PC-3 (cell line): ENCODE results near the gene MLEC. TPM values are rescaled to one million over a fixed set of nuclear protein-coding genes. Genes with fewer than 3 reads are reported as not detected.

Experiments used
- ATAC-seq: fragments of 200-7000 bp; cut with Tn5 transposase; 2 replicates; pipeline ENCODE4 v1.9.1; 2020; ENCODE audit warnings: mild to moderate bottlenecking, moderate library complexity
- BruUV-seq: library from RNA; stranded (reverse); fragments of 400-500 nt; replicated peaks from 2 replicates; lab custom pipeline; 2021; lab: Mats Ljungman, UMichigan
- CTCF ChIA-PET: fragments of 300-600 bp; sonication (Branson Sonifier 250); formaldehyde crosslinking; loops from one replicate; lab custom pipeline; 2022; ENCODE audit warnings: antibody characterized with exemption; lab: Charles Lee
- POLR2A ChIA-PET: fragments of 300-600 bp; sonication (Branson Sonifier 250); formaldehyde crosslinking; loops from one replicate; lab custom pipeline; 2022; ENCODE audit warnings: antibody characterized with exemption; ENCODE audit not compliant: unreplicated experiment; lab: Charles Lee
- DNase-seq: peaks from one replicate; pipeline ENCODE4 v3.0.0-alpha.2; 2015
- H2AFZ ChIP-seq: fragments of 300-600 bp; sonication (generic); 2 replicates; pipeline ENCODE4 v1.6.0; 2016; ENCODE audit warnings: antibody characterized with exemption, low read length
- H3F3A ChIP-seq: fragments of 300-600 bp; sonication (generic); one replicate; pipeline ENCODE4 v1.6.0; 2017; ENCODE audit warnings: antibody characterized with exemption, low read length, control low read depth, mild to moderate bottlenecking; ENCODE audit not compliant: unreplicated experiment
- H3K27ac ChIP-seq: fragments of 300-600 bp; sonication (generic); 2 replicates; pipeline ENCODE4 v1.5.1; 2016; ENCODE audit warnings: mild to moderate bottlenecking, low read length
- H3K27me3 ChIP-seq: fragments of 300-600 bp; sonication (generic); 2 replicates; pipeline ENCODE4 v1.6.1; 2016; ENCODE audit warnings: low read length, mixed read lengths
- H3K36me3 ChIP-seq: fragments of 300-600 bp; sonication (generic); 2 replicates; pipeline ENCODE4 v1.6.1; 2016; ENCODE audit warnings: low read depth, mixed run types, low read length, mixed read lengths
- H3K4me1 ChIP-seq: fragments of 300-600 bp; sonication (generic); 2 replicates; pipeline ENCODE4 v1.5.1; 2016; ENCODE audit warnings: low read length; ENCODE audit not compliant: insufficient read depth
- H3K4me2 ChIP-seq: fragments of 300-600 bp; sonication (generic); 2 replicates; pipeline ENCODE4 v1.6.0; 2016; ENCODE audit warnings: low read length
- H3K4me3 ChIP-seq: fragments of 300-600 bp; sonication (generic); 2 replicates; pipeline ENCODE4 v1.5.1; 2016; ENCODE audit warnings: mild to moderate bottlenecking, low read length, mixed read lengths
- H3K79me2 ChIP-seq: fragments of 300-600 bp; sonication (generic); 2 replicates; pipeline ENCODE4 v1.6.1; 2017; ENCODE audit warnings: low read length, mixed read lengths
- H3K9ac ChIP-seq: fragments of 300-600 bp; sonication (generic); 2 replicates; pipeline ENCODE4 v1.6.0; 2016; ENCODE audit warnings: mild to moderate bottlenecking, low read length
- H3K9me2 ChIP-seq: fragments of 300-600 bp; sonication (generic); replicated peaks from 2 replicates; pipeline ENCODE4 v1.6.1; 2016; ENCODE audit warnings: mixed run types, low read length, mixed read lengths
- H3K9me3 ChIP-seq: fragments of 300-600 bp; sonication (generic); 2 replicates; pipeline ENCODE4 v1.6.1; 2016; ENCODE audit warnings: low read length, mixed read lengths
- H4K20me1 ChIP-seq: fragments of 300-600 bp; sonication (generic); 2 replicates; pipeline ENCODE4 v1.6.1; 2016; ENCODE audit warnings: low read length, mixed read lengths
- EZH2 ChIP-seq: fragments of 300-600 bp; sonication (generic); IDR thresholded peaks from one replicate; pipeline ENCODE4 v1.6.1; 2017; ENCODE audit warnings: antibody characterized with exemption, mild to moderate bottlenecking, low read length; ENCODE audit not compliant: unreplicated experiment
- EZH2phosphoT487 ChIP-seq: fragments of 300-600 bp; sonication (generic); IDR thresholded peaks from 2 replicates; pipeline ENCODE4 v1.6.1; 2018; ENCODE audit warnings: mild to moderate bottlenecking, antibody characterized with exemption, low read length, borderline replicate concordance
- intact Hi-C: fragments of 100-400 bp; cut with micrococcal nuclease; formaldehyde crosslinking; loops from 2 replicates; pipeline ENCODE4 v1.9.0; 2023
- total RNA-seq: library from RNA; depleted of rRNA; stranded (reverse); fragments of >200 nt; gene quantifications from 2 replicates; pipeline ENCODE4 v1.2.3, GENCODE V29; 2014
- TF ChIP-seq, protein P1 (sequence below): fragments of 300-600 bp; sonication (generic); conservative IDR thresholded peaks from 2 replicates; pipeline ENCODE4 v1.5.1; 2017; ENCODE audit warnings: antibody characterized with exemption, low read depth, mild to moderate bottlenecking, low read length

MLEC gene
- total RNA-seq, 1 experiment from 2014 or later: 158 TPM

GRCh38 chr12:120702637-120703036 lies 15.7 kb downstream of the MLEC start:
- H3K36me3 ChIP-seq: peaks cover 51% of the 10 kb centered on the region

DNA sequence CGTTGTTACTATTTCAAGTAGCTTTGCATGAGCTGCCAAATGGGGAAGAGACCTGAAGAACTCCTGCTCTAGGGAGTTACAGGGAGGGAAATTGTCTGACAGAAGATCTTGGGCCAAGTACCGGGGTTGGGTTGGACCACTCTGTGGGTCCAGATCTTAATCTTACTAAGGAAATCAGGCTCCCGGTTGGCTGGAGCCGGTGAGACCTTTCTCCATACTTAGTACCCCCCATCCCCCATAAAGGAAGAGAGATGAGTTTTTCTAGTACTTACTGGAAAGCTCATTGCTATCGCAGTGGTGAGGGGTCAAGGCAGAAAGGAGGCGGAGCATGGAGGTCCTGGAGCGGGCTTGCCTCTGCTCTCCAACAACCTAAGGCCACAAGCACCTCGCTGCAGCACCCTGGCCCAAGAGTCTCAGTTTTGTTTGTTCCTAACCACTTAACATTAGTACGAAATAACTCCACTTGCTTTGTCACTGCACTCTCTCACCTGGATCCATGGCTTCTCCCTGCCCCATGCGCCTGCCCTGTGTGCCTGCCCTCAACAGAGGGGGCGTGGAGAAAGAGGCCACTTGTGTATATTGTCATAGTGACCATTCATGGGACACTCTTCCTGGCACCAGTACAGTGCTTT lies 16.5 kb downstream of the MLEC start:
- no TSS peak for BruUV-seq

More at GRCh38 chr12:120702637-120703036, 15.7 kb downstream of the MLEC start:
- no peak overlapping the region for H3K27ac ChIP-seq
- H3F3A ChIP-seq: no peaks in the 10 kb centered on the region
- H3K9me2 ChIP-seq: no peaks in the 10 kb centered on the region
- no peak overlapping the region for H2AFZ ChIP-seq
- TF ChIP-seq EZH2 (no peak), EZH2phosphoT487 (no peak)
- TF ChIP-seq, protein P1, sequence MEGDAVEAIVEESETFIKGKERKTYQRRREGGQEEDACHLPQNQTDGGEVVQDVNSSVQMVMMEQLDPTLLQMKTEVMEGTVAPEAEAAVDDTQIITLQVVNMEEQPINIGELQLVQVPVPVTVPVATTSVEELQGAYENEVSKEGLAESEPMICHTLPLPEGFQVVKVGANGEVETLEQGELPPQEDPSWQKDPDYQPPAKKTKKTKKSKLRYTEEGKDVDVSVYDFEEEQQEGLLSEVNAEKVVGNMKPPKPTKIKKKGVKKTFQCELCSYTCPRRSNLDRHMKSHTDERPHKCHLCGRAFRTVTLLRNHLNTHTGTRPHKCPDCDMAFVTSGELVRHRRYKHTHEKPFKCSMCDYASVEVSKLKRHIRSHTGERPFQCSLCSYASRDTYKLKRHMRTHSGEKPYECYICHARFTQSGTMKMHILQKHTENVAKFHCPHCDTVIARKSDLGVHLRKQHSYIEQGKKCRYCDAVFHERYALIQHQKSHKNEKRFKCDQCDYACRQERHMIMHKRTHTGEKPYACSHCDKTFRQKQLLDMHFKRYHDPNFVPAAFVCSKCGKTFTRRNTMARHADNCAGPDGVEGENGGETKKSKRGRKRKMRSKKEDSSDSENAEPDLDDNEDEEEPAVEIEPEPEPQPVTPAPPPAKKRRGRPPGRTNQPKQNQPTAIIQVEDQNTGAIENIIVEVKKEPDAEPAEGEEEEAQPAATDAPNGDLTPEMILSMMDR: no peak
- H3K4me1 ChIP-seq: 0 out of 2 replicates have a peak, but pooled peaks cover 8% of the 10 kb centered on the region
- CTCF ChIA-PET: no interaction called here
- no peaks in the 10 kb centered on the region for H3K79me2 ChIP-seq
- H3K4me3 ChIP-seq: no peak overlapping the region
- ATAC-seq: no peak
- no peak for DNase-seq
- no peaks in the 10 kb centered on the region for H4K20me1 ChIP-seq
- no peaks in the 10 kb centered on the region for H3K9me3 ChIP-seq
- H3K9ac ChIP-seq: no peak overlapping the region
- H3K4me2 ChIP-seq: no peak overlapping the region
- BruUV-seq: no TSS peak
- POLR2A ChIA-PET: no interaction called here
- H3K27me3 ChIP-seq: no peaks in the 10 kb centered on the region
- intact Hi-C loops: no loop called here

More for the DNA sequence above, 16.5 kb downstream of the MLEC start:
- Histone ChIP-seq H3K4me2 (no peak overlapping the region), H3K4me1 (0 out of 2 replicates have a peak, but pooled peaks cover 8% of the 10 kb centered on the region), H3K36me3 (peaks cover 44% of the 10 kb centered on the region), H3K9me3 (no peaks in the 10 kb centered on the region), H2AFZ (no peak overlapping the region), H3K79me2 (no peaks in the 10 kb centered on the region), H3K27ac (no peak overlapping the region), H3K4me3 (no peak overlapping the region), H3K27me3 (no peaks in the 10 kb centered on the region), H4K20me1 (no peaks in the 10 kb centered on the region), H3K9ac (no peak overlapping the region), H3K9me2 (no peaks in the 10 kb centered on the region), H3F3A (no peaks in the 10 kb centered on the region)
- CTCF ChIA-PET: no interaction called here
- intact Hi-C loops: no loop called here
- DNase-seq (no peak), ATAC-seq (no peak)
- POLR2A ChIA-PET: no interaction called here
- TF ChIP-seq EZH2phosphoT487 (no peak), EZH2 (no peak)
- TF ChIP-seq, protein P1: no peak
